HCT116 (cell line): Measurements from ENCODE around the gene GJC1. TPM values are rescaled to one million over a fixed set of nuclear protein-coding genes. Genes with fewer than 3 reads are reported as not detected.

Experiments used
- ATAC-seq: fragments of 200-7000 bp; cut with Tn5 transposase; 2 replicates; pipeline ENCODE4 v1.9.1; 2020; ENCODE audit warnings: mild to moderate bottlenecking, moderate library complexity
- BruUV-seq: library from RNA; stranded (reverse); fragments of 400-500 nt; replicated peaks from 2 replicates; lab custom pipeline; 2021; lab: Mats Ljungman, UMichigan
- CTCF ChIA-PET: fragments of 300-600 bp; sonication (Branson Sonifier 250); formaldehyde crosslinking; loops from one replicate; lab custom pipeline; 2021; ENCODE audit warnings: antibody characterized with exemption; lab: Charles Lee
- POLR2A ChIA-PET: fragments of 300-600, 350-600 bp; sonication (Branson Sonifier 250); formaldehyde crosslinking; loops from one replicate; lab custom pipeline; 2021; ENCODE audit warnings: antibody characterized with exemption; lab: Charles Lee
- RAD21 ChIA-PET, 2 experiments: fragments of 300-600 bp; sonication (Branson Sonifier 250); formaldehyde crosslinking; loops; one replicate each; lab custom pipeline; 2023; ENCODE audit warnings: low total read pairs in 2 of 2; ENCODE audit not compliant: uncharacterized antibody in 2 of 2, unreplicated experiment in 2 of 2, low non-redundant PET in 1 of 2; lab: Charles Lee
- DNase-seq: peaks from one replicate; pipeline ENCODE4 v3.0.0-alpha.2; 2010; ENCODE audit warnings: low read depth, low spot score
- H2AFZ ChIP-seq: fragments of 200-600 bp; shearing (Covaris generic), sonication (generic); 2 replicates; pipeline ENCODE4 v1.6.1; 2017; ENCODE audit warnings: low read depth, mixed run types, mixed read lengths, antibody characterized with exemption, low read length; ENCODE audit not compliant: poor library complexity, severe bottlenecking
- H3K27ac ChIP-seq: 2 replicates; pipeline ENCODE4 v1.5.1; 2012; ENCODE audit warnings: low read depth, low read length
- H3K27me3 ChIP-seq: fragments of 200-600 bp; sonication (generic); 2 replicates; pipeline ENCODE4 v1.6.1; 2016; ENCODE audit warnings: mixed run types, low read length, mixed read lengths; ENCODE audit not compliant: insufficient read depth
- H3K36me3 ChIP-seq, 2 experiments: fragments of 200-500 bp in 1 of 2; fragments of 200-600 bp in 1 of 2; sonication (Bioruptor generic) in 1 of 2; sonication (generic) in 1 of 2; 2 replicates each; pipeline versions ENCODE4 v1.5.1 to v1.6.1; 2014 to 2016; ENCODE audit warnings: low read length in 2 of 2, inconsistent platforms in 1 of 2, mixed read lengths in 1 of 2, mixed run types in 1 of 2; ENCODE audit not compliant: insufficient read depth in 2 of 2, control insufficient read depth in 1 of 2
- H3K4me1 ChIP-seq, 2 experiments: fragments of 200-600 bp in 1 of 2; sonication (generic) in 1 of 2; 2 replicates each; pipeline versions ENCODE4 v1.5.1 to v1.6.1; 2012 to 2017; ENCODE audit warnings: low read length in 2 of 2, inconsistent platforms in 1 of 2, mild to moderate bottlenecking in 1 of 2, mixed read lengths in 1 of 2, mixed run types in 1 of 2, moderate library complexity in 1 of 2; ENCODE audit not compliant: insufficient read depth in 2 of 2, control insufficient read depth in 1 of 2
- H3K4me2 ChIP-seq: fragments of 200-600 bp; sonication (generic); 2 replicates; pipeline ENCODE4 v1.6.1; 2017; ENCODE audit warnings: mixed run types, low read length, mixed read lengths
- H3K4me3 ChIP-seq, 2 experiments: fragments of 200-600 bp in 1 of 2; sonication (generic) in 1 of 2; replicated peaks in 1 of 2; 2 replicates each; pipeline ENCODE4 v1.5.1; 2011 to 2016; ENCODE audit warnings: low read length in 2 of 2, control low read depth in 1 of 2, low read depth in 1 of 2, mild to moderate bottlenecking in 1 of 2, mixed read lengths in 1 of 2, mixed run types in 1 of 2
- H3K79me2 ChIP-seq: fragments of 200-600 bp; sonication (generic); 2 replicates; pipeline ENCODE4 v1.6.1; 2017; ENCODE audit warnings: mild to moderate bottlenecking, mixed run types, low read length, moderate library complexity, mixed read lengths; ENCODE audit not compliant: insufficient read depth
- H3K9ac ChIP-seq: fragments of 200-600 bp; sonication (generic); 2 replicates; pipeline ENCODE4 v1.6.1; 2016; ENCODE audit warnings: low read length, mixed read lengths
- H3K9me2 ChIP-seq: fragments of 200-600 bp; sonication (generic), shearing (Covaris generic); 2 replicates; pipeline ENCODE4 v1.6.1; 2017; ENCODE audit warnings: mixed run types, mild to moderate bottlenecking, moderate library complexity; ENCODE audit not compliant: insufficient read depth
- H3K9me3 ChIP-seq, 2 experiments: fragments of 200-500 bp in 1 of 2; fragments of 200-600 bp in 1 of 2; sonication (Bioruptor generic) in 1 of 2; sonication (generic) in 1 of 2; 2 replicates each; pipeline ENCODE4 v1.6.1; 2014 to 2017; ENCODE audit warnings: low read length in 2 of 2, mixed read lengths in 2 of 2, inconsistent platforms in 1 of 2, low read depth in 1 of 2, mild to moderate bottlenecking in 1 of 2, mixed run types in 1 of 2, moderate library complexity in 1 of 2; ENCODE audit not compliant: control insufficient read depth in 1 of 2, insufficient read depth in 1 of 2
- H4K20me1 ChIP-seq: fragments of 200-600 bp; sonication (generic), shearing (Covaris generic); 2 replicates; pipeline ENCODE4 v1.6.1; 2017; ENCODE audit warnings: mixed run types, mild to moderate bottlenecking, moderate library complexity; ENCODE audit not compliant: insufficient read depth
- CBX3 ChIP-seq: IDR thresholded peaks from 2 replicates; pipeline ENCODE4 v1.6.1; 2012; ENCODE audit warnings: low read depth
- CEBPB ChIP-seq: IDR thresholded peaks from 2 replicates; pipeline ENCODE4 v1.6.1; 2012; ENCODE audit warnings: low read depth
- CTCF ChIP-seq, 3 experiments: fragments of 200-600 bp in 1 of 3; sonication (generic) in 1 of 3; IDR thresholded peaks in 2 of 3; conservative IDR thresholded peaks in 1 of 3; 2 replicates each; pipeline ENCODE4 v1.5.1; 2012 to 2017; ENCODE audit warnings: low read depth in 2 of 3, low read length in 2 of 3, antibody characterized with exemption in 1 of 3, borderline replicate concordance in 1 of 3, control low read depth in 1 of 3, mild to moderate bottlenecking in 1 of 3, mixed read lengths in 1 of 3, mixed run types in 1 of 3, moderate library complexity in 1 of 3; ENCODE audit not compliant: insufficient read depth in 1 of 3
- ELF1 ChIP-seq: IDR thresholded peaks from 2 replicates; pipeline ENCODE4 v1.6.1; 2012; ENCODE audit warnings: low read depth, borderline replicate concordance
- EZH2 ChIP-seq: fragments of 200-600 bp; sonication (generic); IDR thresholded peaks from 2 replicates; pipeline ENCODE4 v1.6.1; 2017; ENCODE audit warnings: antibody characterized with exemption, mixed run types
- EZH2phosphoT487 ChIP-seq: fragments of 200-600 bp; IDR thresholded peaks from 2 replicates; pipeline ENCODE4 v1.6.1; 2018; ENCODE audit warnings: antibody characterized with exemption, borderline replicate concordance
- FOSL1 ChIP-seq: IDR thresholded peaks from 2 replicates; pipeline ENCODE4 v1.6.1; 2012; ENCODE audit warnings: low read depth
- MAX ChIP-seq: IDR thresholded peaks from 2 replicates; pipeline ENCODE4 v1.6.1; 2012
- POLR2AphosphoS5 ChIP-seq: IDR thresholded peaks from 2 replicates; pipeline ENCODE4 v1.6.1; 2011; ENCODE audit warnings: mild to moderate bottlenecking, low read depth, low read length, moderate library complexity
- RAD21 ChIP-seq: IDR thresholded peaks from 2 replicates; pipeline ENCODE4 v1.6.1; 2012; ENCODE audit warnings: low read depth, mild to moderate bottlenecking
- REST ChIP-seq: IDR thresholded peaks from 2 replicates; pipeline ENCODE4 v1.6.1; 2012; ENCODE audit warnings: low read depth
- SIN3A ChIP-seq: IDR thresholded peaks from 2 replicates; pipeline ENCODE4 v1.6.1; 2012; ENCODE audit warnings: low read depth
- SP1 ChIP-seq: IDR thresholded peaks from 2 replicates; pipeline ENCODE4 v1.6.1; 2012; ENCODE audit warnings: low read depth
- SRF ChIP-seq: IDR thresholded peaks from 2 replicates; pipeline ENCODE4 v1.6.1; 2012; ENCODE audit warnings: low read depth
- TCF7L2 ChIP-seq: IDR thresholded peaks from 2 replicates; pipeline ENCODE4 v1.7.0; 2011; ENCODE audit warnings: borderline replicate concordance, inconsistent platforms; ENCODE audit not compliant: insufficient read depth, insufficient read length; ENCODE audit errors: extremely low read depth
- YY1 ChIP-seq: IDR thresholded peaks from 2 replicates; pipeline ENCODE4 v1.6.1; 2011; ENCODE audit warnings: low read length, low read depth, moderate library complexity, mild to moderate bottlenecking; ENCODE audit not compliant: insufficient replicate concordance; ENCODE audit errors: extremely low read depth
- ZBTB33 ChIP-seq: IDR thresholded peaks from 2 replicates; pipeline ENCODE4 v1.6.1; 2011; ENCODE audit warnings: mild to moderate bottlenecking, low read length, moderate library complexity; ENCODE audit not compliant: insufficient replicate concordance; ENCODE audit errors: extremely low read depth
- ZFX ChIP-seq: fragments of 450-650 bp; IDR thresholded peaks from 2 replicates; pipeline ENCODE4 v1.6.1; 2017
- ZNF274 ChIP-seq: fragments of 200-500 bp; sonication (Bioruptor generic); IDR thresholded peaks from 2 replicates; pipeline ENCODE4 v1.6.1; 2014; ENCODE audit warnings: mild to moderate bottlenecking, low read depth, low read length, inconsistent platforms
- intact Hi-C: fragments of 100-400 bp; cut with micrococcal nuclease; formaldehyde crosslinking; loops from 2 replicates; pipeline ENCODE4 v1.10.0; 2022
- total RNA-seq: library from RNA; stranded (reverse); gene quantifications from one replicate; pipeline ENCODE4 v1.2.1, GENCODE V29; 2021; ENCODE audit not compliant: unreplicated experiment

GJC1 gene
- total RNA-seq, 1 experiment from 2014 or later, result 62.4 TPM

- H3K4me1 ChIP-seq, result no peaks in the 10 kb centered on the region
- intact Hi-C loops, result no loop called here
- CTCF ChIA-PET, result no interaction called here
- no peak overlapping the region for H3K4me2 ChIP-seq
- H3K36me3 ChIP-seq, result peaks cover 0 to 4% of the 10 kb centered on the region in 2 experiments; a peak in 2 of 4 replicates
- H3K9ac ChIP-seq, result no peak overlapping the region
- POLR2A ChIA-PET, result interaction anchor here (1.0 kb wide), 1 partner anchor 10 kb away, joined by 3 read pairs; no protein-coding TSS in a partner anchor
- H3K9me2 ChIP-seq, result no peaks in the 10 kb centered on the region
- no peaks in the 10 kb centered on the region for H3K79me2 ChIP-seq
- BruUV-seq, result no TSS peak
- H2AFZ ChIP-seq, result no peak overlapping the region
- no peak overlapping the region for H3K4me3 ChIP-seq
- no peak overlapping the region for H3K27ac ChIP-seq
- H4K20me1 ChIP-seq, result no peaks in the 10 kb centered on the region
- no peak for DNase-seq
- H3K27me3 ChIP-seq, result no peaks in the 10 kb centered on the region
- RAD21 ChIA-PET, result no interaction called here
- no peak for ATAC-seq
- H3K9me3 ChIP-seq, result no peaks in the 10 kb centered on the region
- TF ChIP-seq SP1 (no peak), ZNF274 (no peak), POLR2AphosphoS5 (no peak), EZH2 (no peak), CBX3 (no peak), ZFX (no peak), SRF (no peak), ZBTB33 (no peak), EZH2phosphoT487 (no peak), RAD21 (no peak), SIN3A (no peak), ELF1 (no peak), TCF7L2 (no peak), CEBPB (no peak), CTCF (IDR thresholded peaks at IDR 0.05 in 2 of 3, conservative IDR thresholded peaks at IDR 0.05 in 1 of 3; ENCODE audit: borderline replicate concordance in 1 of 3, insufficient read depth in 1 of 3, low read depth in 2 of 3, low read length in 2 of 3) (no peak), YY1 (no peak), MAX (no peak), REST (no peak), FOSL1 (no peak)
Observed at GRCh38 chr17:44752953-44753861, 76.9 kb downstream of the GJC1 start.
